IMR-90 (cell line): Measurements from ENCODE around the gene DBX1.

Experiments used
- CEBPB ChIP-seq: IDR thresholded peaks from 2 replicates; pipeline ENCODE4 v1.6.1; 2012; ENCODE audit warnings: low read depth, low read length, improper control_type of control experiment
- CTCF ChIP-seq: conservative IDR thresholded peaks from 2 replicates; pipeline ENCODE4 v1.5.1; 2012; ENCODE audit warnings: mild to moderate bottlenecking, low read depth, low read length, improper control_type of control experiment
- RAD21 ChIP-seq: IDR thresholded peaks from 2 replicates; pipeline ENCODE4 v1.6.1; 2012; ENCODE audit warnings: low read length, improper control_type of control experiment

- no peak for TF ChIP-seq CTCF
- no peak for TF ChIP-seq CEBPB
- no peak for TF ChIP-seq RAD21
These were observed 37.6 kb upstream of the DBX1 start for GRCh38 chr11:20197881-20198280.
